RWPE2 (cell line): Measurements from ENCODE around the gene FOXL2NB.

Experiments
- ATAC-seq: fragments of 200-7000 bp; cut with Tn5 transposase; 3 replicates; pipeline ENCODE4 v1.9.1; 2021; ENCODE audit warnings: low read depth
- DNase-seq: peaks from one replicate; pipeline ENCODE4 v3.0.0-alpha.2; 2020; ENCODE audit warnings: low spot score
- H3K27ac ChIP-seq: fragments of 450-650 bp; 2 replicates; pipeline ENCODE4 v1.5.1; 2017; ENCODE audit warnings: mild to moderate bottlenecking; ENCODE audit not compliant: poor library complexity, severe bottlenecking
- H3K27me3 ChIP-seq: fragments of 250-450 bp; sonication (Bioruptor Pico); 2 replicates; pipeline ENCODE4 v1.5.1; 2021; ENCODE audit warnings: mild to moderate bottlenecking, moderate library complexity; ENCODE audit not compliant: insufficient read depth, poor library complexity, severe bottlenecking
- H3K36me3 ChIP-seq: fragments of 250-450 bp; sonication (Bioruptor Pico); 2 replicates; pipeline ENCODE4 v1.5.1; 2020; ENCODE audit warnings: low read depth, mild to moderate bottlenecking, moderate library complexity
- H3K4me1 ChIP-seq: fragments of 250-450 bp; sonication (Bioruptor Pico); 2 replicates; pipeline ENCODE4 v1.5.1; 2021; ENCODE audit warnings: mild to moderate bottlenecking, moderate library complexity; ENCODE audit not compliant: insufficient read depth, poor library complexity, severe bottlenecking
- H3K4me3 ChIP-seq: fragments of 250-450 bp; sonication (Bioruptor Pico); 2 replicates; pipeline ENCODE4 v1.5.1; 2021; ENCODE audit warnings: mild to moderate bottlenecking, moderate library complexity; ENCODE audit not compliant: severe bottlenecking
- H3K9me3 ChIP-seq: fragments of 250-450 bp; sonication (Bioruptor Pico); 2 replicates; pipeline ENCODE4 v1.5.1; 2021; ENCODE audit warnings: mild to moderate bottlenecking, moderate library complexity; ENCODE audit not compliant: severe bottlenecking
- CTCF ChIP-seq: fragments of 450-650 bp; IDR thresholded peaks from one replicate; pipeline ENCODE4 v1.5.1; 2017; ENCODE audit warnings: mild to moderate bottlenecking, moderate library complexity; ENCODE audit not compliant: poor library complexity, severe bottlenecking

FOXL2NB gene

GRCh38 chr3:138935863-138936740 is 10.9 kb upstream of the FOXL2NB start:
- no peak for DNase-seq
- no peaks in the 10 kb centered on the region for H3K36me3 ChIP-seq
- H3K27me3 ChIP-seq: peaks cover 61% of the 10 kb centered on the region
- peak; percentile 47; the same call in 2 of the 3 replicates for ATAC-seq
- no peak overlapping the region for H3K27ac ChIP-seq
- H3K4me3 ChIP-seq: peak overlapping the region; percentile 16
- H3K9me3 ChIP-seq: no peaks in the 10 kb centered on the region
- no peaks in the 10 kb centered on the region for H3K4me1 ChIP-seq
- peak; percentile 83 for TF ChIP-seq CTCF

GRCh38 chr3:138936741-138937689 is 10.0 kb upstream of the FOXL2NB start:
- Histone ChIP-seq H3K9me3 (no peaks in the 10 kb centered on the region), H3K4me3 (no peak overlapping the region), H3K27me3 (peaks cover 70% of the 10 kb centered on the region), H3K4me1 (no peaks in the 10 kb centered on the region), H3K27ac (no peak overlapping the region), H3K36me3 (no peaks in the 10 kb centered on the region)
- ATAC-seq (no peak), DNase-seq (no peak)
- no peak for TF ChIP-seq CTCF

- no peaks in the 10 kb centered on the region for H3K36me3 ChIP-seq
- no peaks in the 10 kb centered on the region for H3K4me1 ChIP-seq
- ATAC-seq (peak; percentile 26; the same call in 1 of the 3 replicates), DNase-seq (no peak)
- H3K9me3 ChIP-seq: no peaks in the 10 kb centered on the region
- H3K27ac ChIP-seq: no peak overlapping the region
- TF ChIP-seq CTCF: no peak
- peaks cover 77% of the 10 kb centered on the region for H3K27me3 ChIP-seq
- no peak overlapping the region for H3K4me3 ChIP-seq
Measured at GRCh38 chr3:138937690-138938055, 9.3 kb upstream of the FOXL2NB start.

- ATAC-seq (peak; percentile 30), DNase-seq (no peak)
- no peaks in the 10 kb centered on the region for H3K36me3 ChIP-seq
- H3K4me3 ChIP-seq: no peak overlapping the region
- no peaks in the 10 kb centered on the region for H3K4me1 ChIP-seq
- no peak for TF ChIP-seq CTCF
- no peak overlapping the region for H3K27ac ChIP-seq
- no peaks in the 10 kb centered on the region for H3K9me3 ChIP-seq
- H3K27me3 ChIP-seq: peaks cover 83% of the 10 kb centered on the region
Measured at GRCh38 chr3:138938056-138938876, 8.8 kb upstream of the FOXL2NB start.
